ENCODE measurements around the gene TTC7B.

Gene TTC7B

GRCh38 chr14:90546767-90547166 is 269.5 kb downstream of the TTC7B start:
- no peak overlapping the region for H3K27ac ChIP-seq (replicated peaks)
- DNase-seq (ENCODE audit: low read depth in 1 of 2, low spot score in 1 of 2), result no peak
- TF ChIP-seq POLR2AphosphoS5 (IDR thresholded peaks at IDR 0.05; ENCODE audit: low read depth) (no peak), SPI1 (IDR thresholded peaks at IDR 0.05; ENCODE audit: borderline replicate concordance, low read depth) (no peak), GABPA (IDR thresholded peaks at IDR 0.05; ENCODE audit: low read depth) (no peak), REST (IDR thresholded peaks at IDR 0.05; ENCODE audit: insufficient replicate concordance, low read depth) (no peak), CTCF (IDR thresholded peaks at IDR 0.05; ENCODE audit: insufficient read depth, low read length) (no peak)
- H3K27me3 ChIP-seq (ENCODE audit: insufficient read depth, poor library complexity, severe bottlenecking), result no peaks in the 10 kb centered on the region
- H3K4me3 ChIP-seq (replicated peaks; ENCODE audit: insufficient read depth, low read length), result no peak overlapping the region

- TF ChIP-seq CTCF (IDR thresholded peaks at IDR 0.05; ENCODE audit: insufficient read depth, low read length), result no peak
- TF ChIP-seq GABPA (IDR thresholded peaks at IDR 0.05; ENCODE audit: low read depth), result no peak
- no peak for TF ChIP-seq POLR2AphosphoS5 (IDR thresholded peaks at IDR 0.05; ENCODE audit: low read depth)
- TF ChIP-seq REST (IDR thresholded peaks at IDR 0.05; ENCODE audit: insufficient replicate concordance, low read depth), result no peak
- no peak for TF ChIP-seq SPI1 (IDR thresholded peaks at IDR 0.05; ENCODE audit: borderline replicate concordance, low read depth)
- H3K4me3 ChIP-seq (replicated peaks; ENCODE audit: insufficient read depth, low read length), result no peak overlapping the region
- DNase-seq (ENCODE audit: low read depth in 1 of 2, low spot score in 1 of 2), result no peak
Observed at GRCh38 chr14:90545966-90546751, 270.1 kb downstream of the TTC7B start.

GRCh38 chr14:90545382-90545781 is 270.8 kb downstream of the TTC7B start:
- H3K27ac ChIP-seq (replicated peaks), result no peak overlapping the region
- DNase-seq (ENCODE audit: low read depth in 1 of 2, low spot score in 1 of 2), result no peak
- H3K27me3 ChIP-seq (ENCODE audit: insufficient read depth, poor library complexity, severe bottlenecking), result no peaks in the 10 kb centered on the region
- TF ChIP-seq SPI1 (IDR thresholded peaks at IDR 0.05; ENCODE audit: borderline replicate concordance, low read depth) (no peak), REST (IDR thresholded peaks at IDR 0.05; ENCODE audit: insufficient replicate concordance, low read depth) (no peak), POLR2AphosphoS5 (IDR thresholded peaks at IDR 0.05; ENCODE audit: low read depth) (no peak), GABPA (IDR thresholded peaks at IDR 0.05; ENCODE audit: low read depth) (no peak), CTCF (IDR thresholded peaks at IDR 0.05; ENCODE audit: insufficient read depth, low read length) (no peak)
- no peak overlapping the region for H3K4me3 ChIP-seq (replicated peaks; ENCODE audit: insufficient read depth, low read length)

More at GRCh38 chr14:90545966-90546751, 270.1 kb downstream of the TTC7B start:
- Histone ChIP-seq H3K27me3 (ENCODE audit: insufficient read depth, poor library complexity, severe bottlenecking) (no peaks in the 10 kb centered on the region), H3K27ac (replicated peaks) (no peak overlapping the region)

All from HL-60 (cell line).